HepG2 (cell line): ENCODE data around the gene DMRT1. TPM values are rescaled to one million over a fixed set of nuclear protein-coding genes. Genes with fewer than 3 reads are reported as not detected.

Source experiments
- ATAC-seq: fragments of 200-7000 bp; cut with Tn5 transposase; 3 replicates; pipeline ENCODE4 v1.9.1; 2020; ENCODE audit warnings: mild to moderate bottlenecking, moderate library complexity
- BruUV-seq: library from RNA; stranded (reverse); fragments of 400-500 nt; replicated peaks from 2 replicates; lab custom pipeline; 2021; lab: Mats Ljungman, UMichigan
- CTCF ChIA-PET: fragments of 300-600 bp; formaldehyde crosslinking; extraction: SDS; loops from one replicate; lab custom pipeline; 2021; ENCODE audit warnings: low total read pairs, inconsistent platforms, low intra/inter-chr PET ratio; lab: Yijun Ruan, JAX
- POLR2A ChIA-PET: fragments of 350-600 bp; sonication (Branson Sonifier 250); formaldehyde crosslinking; loops from one replicate; lab custom pipeline; 2020; ENCODE audit warnings: antibody characterized with exemption, inconsistent platforms; lab: Yijun Ruan, JAX
- DNase-seq: peaks from one replicate; pipeline ENCODE4 v3.0.0-alpha.2; 2015; ENCODE audit warnings: low spot score
- FAIRE-seq: peaks from 3 replicates; lab custom pipeline; 2011; peaks lifted over from hg19 to GRCh38; lab: Jason Lieb, UNC
- H2AFZ ChIP-seq: one replicate; pipeline ENCODE4 v1.6.1; 2011; ENCODE audit warnings: low read length, inconsistent platforms
- H3K27ac ChIP-seq: fragments of 300-600 bp; 3 replicates; pipeline ENCODE4 v1.8.0; 2011; ENCODE audit warnings: mixed run types, mild to moderate bottlenecking, mixed read lengths, low read length, inconsistent platforms; ENCODE audit not compliant: insufficient read depth; ENCODE audit errors: extremely low read length
- H3K27me3 ChIP-seq, 2 experiments: fragments of 200-600 bp in 1 of 2; 2 replicates in 1 of 2; 3 replicates in 1 of 2; pipeline versions ENCODE4 v1.6.0 to v1.8.0; 2011; ENCODE audit warnings: low read length in 2 of 2, mild to moderate bottlenecking in 2 of 2, moderate library complexity in 2 of 2, inconsistent platforms in 1 of 2; ENCODE audit not compliant: insufficient read depth in 2 of 2, control insufficient read depth in 1 of 2
- H3K36me3 ChIP-seq, 2 experiments: fragments of 200-600 bp in 1 of 2; replicated peaks in 1 of 2; 2 replicates in 1 of 2; 3 replicates in 1 of 2; pipeline versions ENCODE4 v1.5.1 to v1.8.0; 2011; ENCODE audit warnings: low read length in 2 of 2, inconsistent platforms in 1 of 2; ENCODE audit not compliant: insufficient read depth in 2 of 2, control insufficient read depth in 1 of 2
- H3K4me1 ChIP-seq: 2 replicates; pipeline ENCODE4 v1.5.1; 2012; ENCODE audit warnings: low read length, inconsistent platforms; ENCODE audit not compliant: insufficient read depth
- H3K4me2 ChIP-seq: 2 replicates; pipeline ENCODE4 v1.6.0; 2011; ENCODE audit warnings: low read depth, low read length, inconsistent platforms
- H3K4me3 ChIP-seq, 3 experiments: fragments of 200-600 bp in 1 of 3; sonication (generic), shearing (Covaris generic) in 1 of 3; replicated peaks in 1 of 3; 2 replicates each; pipeline ENCODE4 v1.5.1; 2011 to 2016; ENCODE audit warnings: low read length in 3 of 3, inconsistent platforms in 2 of 3, low read depth in 2 of 3, mild to moderate bottlenecking in 2 of 3, control low read depth in 1 of 3, mixed read lengths in 1 of 3; ENCODE audit not compliant: insufficient read depth in 1 of 3
- H3K79me2 ChIP-seq: one replicate; pipeline ENCODE4 v1.6.1; 2011; ENCODE audit warnings: low read length, inconsistent platforms; ENCODE audit not compliant: insufficient read depth
- H3K9ac ChIP-seq: 2 replicates; pipeline ENCODE4 v1.6.0; 2011; ENCODE audit warnings: mild to moderate bottlenecking, low read depth, low read length, inconsistent platforms; ENCODE audit not compliant: insufficient read depth
- H3K9me3 ChIP-seq: 2 replicates; pipeline ENCODE4 v1.5.1; 2012; ENCODE audit warnings: mild to moderate bottlenecking, low read length
- H4K20me1 ChIP-seq: 2 replicates; pipeline ENCODE4 v1.6.0; 2011; ENCODE audit warnings: inconsistent platforms, mild to moderate bottlenecking, low read length, moderate library complexity; ENCODE audit not compliant: insufficient read depth
- CC2D1A ChIP-seq: sonication (generic); formaldehyde crosslinking; IDR thresholded peaks from 2 replicates; pipeline ENCODE4 v1.8.1; 2023; ENCODE audit warnings: mild to moderate bottlenecking, missing genetic modification reagents
- CSRNP1 ChIP-seq: sonication (generic); formaldehyde crosslinking; IDR thresholded peaks from 2 replicates; pipeline ENCODE4 v1.8.1; 2023; ENCODE audit warnings: mild to moderate bottlenecking, missing genetic modification reagents
- EED ChIP-seq: sonication (generic); formaldehyde crosslinking; IDR thresholded peaks from 2 replicates; pipeline ENCODE4 v1.5.0; 2020; ENCODE audit warnings: mild to moderate bottlenecking, missing genetic modification reagents
- FIP1L1 ChIP-seq: fragments of 200-400 bp; formaldehyde crosslinking; IDR thresholded peaks from 2 replicates; pipeline ENCODE4 v1.6.1; 2018; ENCODE audit warnings: low read depth, mild to moderate bottlenecking, low read length, moderate library complexity, borderline replicate concordance; ENCODE audit not compliant: insufficient read depth
- KAT7 ChIP-seq: IDR thresholded peaks from 2 replicates; pipeline ENCODE4 v1.6.1; 2018; ENCODE audit warnings: borderline replicate concordance, missing compliant biosample characterization
- KLF15 ChIP-seq: sonication (generic); formaldehyde crosslinking; IDR thresholded peaks from 2 replicates; pipeline ENCODE4 v1.8.1; 2023; ENCODE audit warnings: borderline replicate concordance, mild to moderate bottlenecking, inconsistent platforms, missing genetic modification reagents, mixed read lengths
- MTA3 ChIP-seq: sonication (generic); formaldehyde crosslinking; IDR thresholded peaks from 2 replicates; pipeline ENCODE4 v1.4.0; 2020; ENCODE audit warnings: missing genetic modification reagents
- PHF5A ChIP-seq: IDR thresholded peaks from one replicate; pipeline ENCODE4 v1.6.1; 2018; ENCODE audit warnings: low read depth, missing genetic modification reagents; ENCODE audit not compliant: unreplicated experiment
- PREB ChIP-seq: sonication (generic); formaldehyde crosslinking; IDR thresholded peaks from 2 replicates; pipeline ENCODE4 v1.4.0; 2020; ENCODE audit warnings: missing genetic modification reagents
- RFX1 ChIP-seq: fragments of 450-650 bp; IDR thresholded peaks from 2 replicates; pipeline ENCODE4 v1.6.1; 2017
- SKI ChIP-seq: fragments of 450-650 bp; IDR thresholded peaks from one replicate; pipeline ENCODE4 v1.6.1; 2018; ENCODE audit warnings: mild to moderate bottlenecking; ENCODE audit not compliant: partially characterized antibody
- TAF1 ChIP-seq: sonication (generic); formaldehyde crosslinking; IDR thresholded peaks from 2 replicates; pipeline ENCODE4 v1.4.0; 2020; ENCODE audit warnings: missing genetic modification reagents
- THAP9 ChIP-seq: sonication (generic); formaldehyde crosslinking; IDR thresholded peaks from 2 replicates; pipeline ENCODE4; 2020; ENCODE audit warnings: missing genetic modification reagents, mild to moderate bottlenecking, borderline replicate concordance
- ZFP36 ChIP-seq: fragments of 150-350 bp; IDR thresholded peaks from 2 replicates; pipeline ENCODE4 v1.6.1; 2018; ENCODE audit warnings: borderline replicate concordance, low read length, low read depth; ENCODE audit not compliant: partially characterized antibody
- ZNF335 ChIP-seq: sonication (generic); formaldehyde crosslinking; IDR thresholded peaks from 2 replicates; pipeline ENCODE4 v1.4.0; 2020; ENCODE audit warnings: missing genetic modification reagents
- ZNF562 ChIP-seq: sonication (generic); formaldehyde crosslinking; IDR thresholded peaks from 2 replicates; pipeline ENCODE4 v1.8.0; 2022; ENCODE audit warnings: missing genetic modification reagents, borderline replicate concordance
- ZNF574 ChIP-seq: sonication (generic); formaldehyde crosslinking; IDR thresholded peaks from 2 replicates; pipeline ENCODE4 v1.4.0; 2020; ENCODE audit warnings: missing genetic modification reagents
- ZNF614 ChIP-seq: IDR thresholded peaks from 2 replicates; pipeline ENCODE4 v1.6.1; 2018; ENCODE audit warnings: missing biosample characterization, missing genetic modification reagents, inconsistent platforms, borderline replicate concordance
- WGBS: methylation state at CpG from one replicate; pipeline ENCODE4 v1.1.6; 2017; ENCODE audit warnings: low lambda C conversion rate; 5-methylcytosine and 5-hydroxymethylcytosine counted together
- in situ Hi-C: cut with HindIII; loops from 2 replicates; pipeline ENCODE4 v1.10.0; 2017; ENCODE audit warnings: low pct_unique_long_range_greater_than_20kb; ENCODE audit not compliant: extremely low pct_ligation_motif_present
- intact Hi-C: fragments of 100-400 bp; cut with micrococcal nuclease; formaldehyde crosslinking; loops from one replicate; pipeline ENCODE4 v1.10.0; 2022; ENCODE audit not compliant: unreplicated experiment
- polyA plus RNA-seq, 8 experiments: library from polyadenylated mRNA; depleted of rRNA in 3 of 8; stranded (reverse) in 7 of 8; unstranded in 1 of 8; fragments of >200 nt; fragmentation: Illumina TruSeq in 4 of 8; extraction: Trizol in 4 of 8; gene quantifications; 2 replicates each; pipeline versions ENCODE4 v1.2.1 to v1.2.3, GENCODE V29; 2011 to 2016; ENCODE audit warnings: low read depth in 4 of 8, missing spikeins in 1 of 8, mixed read lengths in 1 of 8; ENCODE audit not compliant: insufficient read depth in 1 of 8
- total RNA-seq, 5 experiments: library from RNA; depleted of rRNA; stranded (reverse); fragments of >200 nt; fragmentation: Illumina TruSeq; extraction: Trizol; gene quantifications; 2 replicates each; pipeline ENCODE4 v1.2.3, GENCODE V29; 2016; ENCODE audit warnings: low read depth in 1 of 5

DMRT1 gene
- total and polyA plus RNA-seq, 2 of the 13 experiments (the other 11 are each of a cell fraction or from before 2014, with no cell fraction given) = not detected

- in situ Hi-C loops = loop anchor here (25.0 kb wide), 1 partner anchor 408 kb away; no protein-coding TSS in a partner anchor
- ChIA-PET POLR2A (no interaction called here), CTCF (no interaction called here)
- H3K9ac ChIP-seq = no peak overlapping the region
- no peak overlapping the region for H3K27ac ChIP-seq
- intact Hi-C loops = no loop called here
- no peak overlapping the region for H3K4me3 ChIP-seq
- no peak overlapping the region for H2AFZ ChIP-seq
- no peaks in the 10 kb centered on the region for H3K9me3 ChIP-seq
- peaks cover 0 to 15% of the 10 kb centered on the region in 2 experiments; a peak in 2 of 5 replicates for H3K27me3 ChIP-seq
- no peaks in the 10 kb centered on the region for H3K4me1 ChIP-seq
- H3K79me2 ChIP-seq = no peaks in the 10 kb centered on the region
- ATAC-seq = no peak
- no peaks in the 10 kb centered on the region for H4K20me1 ChIP-seq
- no TSS peak for BruUV-seq
- FAIRE-seq = no peak
- WGBS = 36% methylated on average over 4 of the region's 4 CpGs
- no peak for DNase-seq
- no peaks in the 10 kb centered on the region for H3K36me3 ChIP-seq
- no peak overlapping the region for H3K4me2 ChIP-seq
- TF ChIP-seq MTA3 (CRISPR knock-in tag) (no peak), CSRNP1 (CRISPR knock-in tag) (no peak), ZFP36 (no peak), THAP9 (no peak), SKI (no peak), FIP1L1 (no peak), CC2D1A (no peak), KAT7 (CRISPR knock-in tag) (no peak), ZNF574 (CRISPR knock-in tag) (no peak), EED (no peak), PREB (CRISPR knock-in tag) (no peak), KLF15 (CRISPR knock-in tag) (no peak), ZNF614 (no peak), ZNF562 (CRISPR knock-in tag) (no peak), ZNF335 (no peak), RFX1 (no peak), PHF5A (CRISPR knock-in tag) (no peak), TAF1 (CRISPR knock-in tag) (no peak)
Observed at GRCh38 chr9:995192-995591, 153.7 kb downstream of the DMRT1 start.
